ENCODE results near the gene RFX4.

GRCh38 chr12:106564678-106565329 is 18.0 kb upstream of the RFX4 start:
- no peak for TF ChIP-seq POLR2AphosphoS5 (IDR thresholded peaks at IDR 0.05)
- no peak for TF ChIP-seq CTCF (IDR thresholded peaks at IDR 0.05)
